HFFc6 (cell line): Measurements from ENCODE around the gene LETM1. TPM values are rescaled to one million over a fixed set of nuclear protein-coding genes. Genes with fewer than 3 reads are reported as not detected.
"Not testable (repeated sequence)": the region's sequence is repeated elsewhere in the genome, so short reads cannot be mapped to it uniquely, and the experiment has no call there.

ENCODE experiments used
- DNase-seq: peaks from one replicate; pipeline ENCODE4 v3.0.0-alpha.2; 2018
- H3K27ac Mint-ChIP-seq: 2 replicates; pipeline ENCODE4 v1.8.0; 2020; ENCODE audit warnings: mild to moderate bottlenecking, mixed read lengths
- H3K27me3 Mint-ChIP-seq: 2 replicates; pipeline ENCODE4 v1.8.0; 2021; ENCODE audit warnings: mild to moderate bottlenecking, moderate library complexity, mixed read lengths; ENCODE audit not compliant: insufficient read depth
- H3K36me3 Mint-ChIP-seq: 2 replicates; pipeline ENCODE4 v1.8.0; 2021; ENCODE audit warnings: low read depth, mixed read lengths
- H3K4me1 Mint-ChIP-seq: 2 replicates; pipeline ENCODE4 v1.8.0; 2020; ENCODE audit warnings: low read depth, mixed read lengths
- H3K4me3 Mint-ChIP-seq: 2 replicates; pipeline ENCODE4 v1.8.0; 2020; ENCODE audit warnings: mild to moderate bottlenecking, moderate library complexity, mixed read lengths
- H3K9me3 Mint-ChIP-seq: 2 replicates; pipeline ENCODE4 v1.8.0; 2020; ENCODE audit warnings: mild to moderate bottlenecking, mixed read lengths
- total RNA-seq, 6 experiments: library from RNA; stranded (reverse); fragmentation: NEBNext Ultra II Directional; extraction: Animal tissue kit (Norgen Biotek cat#: 25700); gene quantifications; 2 replicates in 1 of 6; 3 replicates in 5 of 6; pipeline ENCODE4 v1.2.3, GENCODE V29; 2021
- TF ChIP-seq, protein P1 (sequence below): fragments of 200-600 bp; sonication (generic); IDR thresholded peaks from 2 replicates; pipeline ENCODE4 v1.5.0; 2021; ENCODE audit warnings: antibody characterized with exemption, mild to moderate bottlenecking

LETM1 gene
- total RNA-seq, 6 experiments from 2014 or later: 47.4 to 64.0 (median 53.3) TPM

DNA sequence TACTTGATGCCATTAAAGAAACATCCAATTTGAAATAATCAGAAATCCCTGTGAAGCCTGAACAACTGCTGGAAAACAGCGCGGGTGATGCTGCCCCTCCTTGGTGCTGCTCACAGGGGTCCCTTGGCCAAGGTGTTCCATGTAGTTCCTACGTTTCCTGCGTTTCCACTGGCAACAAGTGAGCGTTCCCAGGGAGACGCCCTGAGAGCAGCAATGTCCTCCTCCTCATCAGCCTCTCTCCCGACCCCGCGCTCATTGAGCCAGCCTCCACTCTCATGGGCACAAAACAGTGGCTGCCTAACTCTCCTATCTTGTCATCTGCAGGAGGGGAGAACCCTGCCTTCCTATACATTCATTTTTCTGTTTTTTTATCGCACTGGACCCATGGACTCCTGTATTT, 18.9 kb downstream of the LETM1 start:
- no peaks in the 10 kb centered on the region for H3K9me3 Mint-ChIP-seq
- no peaks in the 10 kb centered on the region; the same call in 1 of the 2 replicates for H3K27me3 Mint-ChIP-seq
- H3K36me3 Mint-ChIP-seq: peaks cover 13% of the 10 kb centered on the region
- H3K27ac Mint-ChIP-seq: no peak overlapping the region
- peaks cover 7% of the 10 kb centered on the region for H3K4me1 Mint-ChIP-seq
- TF ChIP-seq, protein P1, sequence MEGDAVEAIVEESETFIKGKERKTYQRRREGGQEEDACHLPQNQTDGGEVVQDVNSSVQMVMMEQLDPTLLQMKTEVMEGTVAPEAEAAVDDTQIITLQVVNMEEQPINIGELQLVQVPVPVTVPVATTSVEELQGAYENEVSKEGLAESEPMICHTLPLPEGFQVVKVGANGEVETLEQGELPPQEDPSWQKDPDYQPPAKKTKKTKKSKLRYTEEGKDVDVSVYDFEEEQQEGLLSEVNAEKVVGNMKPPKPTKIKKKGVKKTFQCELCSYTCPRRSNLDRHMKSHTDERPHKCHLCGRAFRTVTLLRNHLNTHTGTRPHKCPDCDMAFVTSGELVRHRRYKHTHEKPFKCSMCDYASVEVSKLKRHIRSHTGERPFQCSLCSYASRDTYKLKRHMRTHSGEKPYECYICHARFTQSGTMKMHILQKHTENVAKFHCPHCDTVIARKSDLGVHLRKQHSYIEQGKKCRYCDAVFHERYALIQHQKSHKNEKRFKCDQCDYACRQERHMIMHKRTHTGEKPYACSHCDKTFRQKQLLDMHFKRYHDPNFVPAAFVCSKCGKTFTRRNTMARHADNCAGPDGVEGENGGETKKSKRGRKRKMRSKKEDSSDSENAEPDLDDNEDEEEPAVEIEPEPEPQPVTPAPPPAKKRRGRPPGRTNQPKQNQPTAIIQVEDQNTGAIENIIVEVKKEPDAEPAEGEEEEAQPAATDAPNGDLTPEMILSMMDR: no peak
- no peak overlapping the region for H3K4me3 Mint-ChIP-seq
- DNase-seq: no peak

DNA sequence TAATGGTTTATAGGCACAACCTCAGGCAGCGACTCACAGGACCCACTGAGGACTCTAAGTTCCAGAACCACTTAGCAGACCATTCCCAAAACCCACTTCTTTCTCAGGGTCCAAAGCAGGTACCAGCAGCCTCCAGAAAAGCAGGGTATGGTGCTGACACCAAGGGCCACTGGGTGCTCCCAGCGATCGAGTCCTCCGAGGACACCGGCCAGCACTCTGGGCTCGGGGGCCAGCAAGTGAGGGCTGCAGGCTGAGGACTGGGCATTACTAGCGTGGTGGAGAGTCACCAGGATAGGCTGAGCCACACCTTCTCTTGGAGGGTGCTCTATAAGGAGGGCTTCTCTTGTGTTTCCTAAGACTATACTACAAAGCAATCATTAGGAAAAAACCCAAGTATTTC, 19.3 kb downstream of the LETM1 start:
- no peak overlapping the region for H3K4me3 Mint-ChIP-seq
- no peak overlapping the region for H3K27ac Mint-ChIP-seq
- TF ChIP-seq, protein P1: no peak
- H3K27me3 Mint-ChIP-seq: no peaks in the 10 kb centered on the region
- no peaks in the 10 kb centered on the region for H3K9me3 Mint-ChIP-seq
- H3K36me3 Mint-ChIP-seq: peaks cover 13% of the 10 kb centered on the region
- DNase-seq: no peak
- peaks cover 3% of the 10 kb centered on the region for H3K4me1 Mint-ChIP-seq

DNA sequence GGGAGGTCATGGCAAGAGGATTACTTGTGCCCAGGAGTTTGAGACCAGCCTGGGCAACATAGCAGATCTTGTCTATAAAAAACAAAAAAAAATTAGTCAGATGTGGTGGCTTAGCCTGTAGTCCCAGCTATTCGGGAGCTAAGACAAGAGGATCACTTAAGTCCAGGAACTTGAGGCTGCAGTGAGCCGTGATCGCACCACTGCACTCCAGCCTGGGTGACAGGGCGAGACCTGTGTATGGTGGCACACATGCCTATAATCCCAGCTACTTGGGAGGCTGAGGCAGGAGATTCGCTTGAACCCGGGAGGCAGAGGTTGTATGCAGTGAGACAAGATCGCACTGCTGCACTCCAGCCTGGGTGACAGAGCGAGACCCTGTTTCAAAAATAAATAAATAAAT, 20.1 kb downstream of the LETM1 start:
- H3K36me3 Mint-ChIP-seq: peaks cover 13% of the 10 kb centered on the region

GRCh38 chr4:1834047-1834775, 21.7 kb downstream of the LETM1 start:
- no peak overlapping the region for H3K4me3 Mint-ChIP-seq
- H3K27ac Mint-ChIP-seq: no peak overlapping the region
- peaks cover 3% of the 10 kb centered on the region for H3K27me3 Mint-ChIP-seq
- H3K9me3 Mint-ChIP-seq: no peaks in the 10 kb centered on the region
- peaks cover 10% of the 10 kb centered on the region for H3K36me3 Mint-ChIP-seq
- TF ChIP-seq, protein P1: no peak
- H3K4me1 Mint-ChIP-seq: no peaks in the 10 kb centered on the region
- DNase-seq: no peak

More for the DNA sequence above, 20.1 kb downstream of the LETM1 start:
- H3K9me3 Mint-ChIP-seq, DNase-seq, H3K4me3 Mint-ChIP-seq, H3K4me1 Mint-ChIP-seq, H3K27ac Mint-ChIP-seq, H3K27me3 Mint-ChIP-seq: not testable (repeated sequence)

DNA sequence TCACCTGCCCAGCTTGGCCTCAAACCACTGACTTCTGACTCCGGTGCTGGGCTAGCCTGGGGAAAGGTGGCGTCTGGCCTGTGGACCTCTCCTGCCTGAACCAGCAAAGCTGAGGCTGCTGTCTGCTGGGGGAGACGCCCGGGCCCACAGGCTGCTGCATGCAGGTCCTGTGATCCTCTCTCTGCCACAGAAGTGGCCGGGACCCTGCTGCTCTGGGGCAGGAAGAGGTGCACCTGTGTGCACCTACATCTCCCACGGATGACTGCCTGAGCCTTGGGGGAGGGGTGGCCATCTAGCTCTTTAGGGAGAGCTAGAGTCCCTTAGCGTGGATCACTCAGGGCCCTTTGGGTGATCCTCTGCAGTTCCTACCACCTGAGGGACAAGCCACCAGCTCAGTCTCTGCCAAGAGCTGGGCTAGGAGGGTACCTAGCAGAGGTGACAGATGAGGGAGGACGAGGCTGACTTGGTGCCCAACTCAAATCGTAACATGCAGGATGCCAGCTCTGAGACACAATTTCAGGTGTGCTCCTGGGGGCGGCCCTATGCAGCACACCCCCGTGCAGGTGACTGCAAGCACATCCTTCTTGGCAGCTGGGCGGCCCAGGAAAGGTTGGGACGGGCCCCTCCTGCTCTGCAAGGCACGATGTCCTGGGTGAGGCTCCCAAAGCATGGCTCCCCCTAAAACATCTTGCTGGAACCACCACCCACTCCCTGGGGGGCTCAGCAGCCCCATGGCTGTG, 22.5 kb downstream of the LETM1 start:
- TF ChIP-seq, protein P1: no peak
- H3K4me3 Mint-ChIP-seq: no peak overlapping the region
- no peak for DNase-seq
- H3K36me3 Mint-ChIP-seq: peaks cover 6% of the 10 kb centered on the region; the same call in 1 of the 2 replicates
- peaks cover 3% of the 10 kb centered on the region for H3K27me3 Mint-ChIP-seq
- no peak overlapping the region for H3K27ac Mint-ChIP-seq
- H3K9me3 Mint-ChIP-seq: no peaks in the 10 kb centered on the region
- H3K4me1 Mint-ChIP-seq: no peaks in the 10 kb centered on the region

DNA sequence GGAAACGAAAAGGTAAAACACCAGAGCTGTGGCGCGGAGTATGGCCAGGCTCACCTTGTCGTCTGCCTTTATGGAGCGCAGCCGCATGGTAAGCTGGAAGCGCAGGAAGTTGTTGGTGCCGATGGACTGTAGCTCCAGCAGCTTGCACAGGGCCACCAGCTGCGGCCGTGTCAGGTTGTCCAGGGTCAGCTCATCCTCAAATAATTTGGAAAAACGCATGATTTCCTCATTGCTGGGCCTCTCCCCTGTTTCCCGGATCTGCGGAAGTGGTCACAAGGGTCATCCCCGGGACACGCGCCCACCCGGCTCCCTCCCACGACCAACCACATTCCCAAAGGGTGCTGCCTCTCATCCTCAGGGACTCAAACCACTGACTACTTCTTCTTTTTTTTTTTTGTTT, 23.3 kb downstream of the LETM1 start:
- Mint-ChIP-seq H3K9me3 (no peaks in the 10 kb centered on the region), H3K4me1 (no peaks in the 10 kb centered on the region), H3K27ac (no peak overlapping the region), H3K36me3 (peaks cover 6% of the 10 kb centered on the region; the same call in 1 of the 2 replicates), H3K27me3 (peaks cover 3% of the 10 kb centered on the region), H3K4me3 (no peak overlapping the region)
- TF ChIP-seq, protein P1: no peak
- DNase-seq: no peak
